ENCODE results near the gene IFITM10. TPM values are rescaled to one million over a fixed set of nuclear protein-coding genes. Genes with fewer than 3 reads are reported as not detected.

The IFITM10 gene
- total RNA-seq, 1 experiment from 2014 or later: 18.0 TPM

DNA sequence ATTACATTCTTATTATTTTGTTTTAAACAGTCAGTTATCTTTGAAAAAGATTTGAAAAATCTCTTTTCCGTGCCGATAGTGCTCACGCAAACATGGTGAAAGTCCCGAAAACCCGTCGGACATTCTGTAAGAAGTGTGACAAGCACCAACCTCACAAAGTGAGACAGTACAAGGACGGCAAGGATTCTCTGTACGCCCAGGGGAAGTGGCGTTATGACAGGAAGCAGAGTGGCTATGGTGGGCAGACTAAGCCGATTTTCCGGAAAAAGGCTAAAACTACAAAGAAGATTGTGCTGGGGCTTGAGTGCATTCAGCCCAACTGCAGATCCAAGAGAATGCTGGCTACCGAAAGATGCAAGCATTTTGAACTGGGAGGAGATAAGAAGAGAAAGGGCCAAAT, 42.1 kb upstream of the IFITM10 start:
- Histone ChIP-seq H3K4me3 (ENCODE audit: low read depth in 2 of 2, low read length in 2 of 2) (no peak overlapping the region), H3K36me3 (ENCODE audit: control insufficient read depth, insufficient read depth, low read length) (no peaks in the 10 kb centered on the region), H3K4me1 (ENCODE audit: control insufficient read depth, insufficient read depth, low read length) (no peaks in the 10 kb centered on the region; the same call in 1 of the 2 replicates), H3K27me3 (ENCODE audit: control insufficient read depth, insufficient read depth, low read length) (no peaks in the 10 kb centered on the region), H3K27ac (ENCODE audit: low read length) (no peak overlapping the region), H3K9me3 (ENCODE audit: control insufficient read depth, insufficient read depth, low read depth, low read length) (no peaks in the 10 kb centered on the region)
- in situ Hi-C loops (cut with HindIII; ENCODE audit: low pct_unique_long_range_greater_than_20kb, low sequenced_read_pairs) (no loop called here), intact Hi-C loops (cut with micrococcal nuclease; ENCODE audit: unreplicated experiment) (no loop called here)
- DNase-seq (ENCODE audit: low read depth, low spot score): no peak
- ChIA-PET CTCF (interaction anchor here (0.6 kb wide), 2 partner anchors 91 to 177 kb away, joined by 4 read pairs; no protein-coding TSS in a partner anchor), POLR2A (no interaction called here)
- TF ChIP-seq SIN3A (IDR thresholded peaks at IDR 0.05; ENCODE audit: borderline replicate concordance, insufficient read depth, low read depth, low read length) (no peak), POLR2AphosphoS5 (IDR thresholded peaks at IDR 0.05; ENCODE audit: low read depth, low read length) (no peak), TCF7L2 (IDR thresholded peaks at IDR 0.05; ENCODE audit: low read depth, low read length) (no peak)
- TF ChIP-seq, protein P1, sequence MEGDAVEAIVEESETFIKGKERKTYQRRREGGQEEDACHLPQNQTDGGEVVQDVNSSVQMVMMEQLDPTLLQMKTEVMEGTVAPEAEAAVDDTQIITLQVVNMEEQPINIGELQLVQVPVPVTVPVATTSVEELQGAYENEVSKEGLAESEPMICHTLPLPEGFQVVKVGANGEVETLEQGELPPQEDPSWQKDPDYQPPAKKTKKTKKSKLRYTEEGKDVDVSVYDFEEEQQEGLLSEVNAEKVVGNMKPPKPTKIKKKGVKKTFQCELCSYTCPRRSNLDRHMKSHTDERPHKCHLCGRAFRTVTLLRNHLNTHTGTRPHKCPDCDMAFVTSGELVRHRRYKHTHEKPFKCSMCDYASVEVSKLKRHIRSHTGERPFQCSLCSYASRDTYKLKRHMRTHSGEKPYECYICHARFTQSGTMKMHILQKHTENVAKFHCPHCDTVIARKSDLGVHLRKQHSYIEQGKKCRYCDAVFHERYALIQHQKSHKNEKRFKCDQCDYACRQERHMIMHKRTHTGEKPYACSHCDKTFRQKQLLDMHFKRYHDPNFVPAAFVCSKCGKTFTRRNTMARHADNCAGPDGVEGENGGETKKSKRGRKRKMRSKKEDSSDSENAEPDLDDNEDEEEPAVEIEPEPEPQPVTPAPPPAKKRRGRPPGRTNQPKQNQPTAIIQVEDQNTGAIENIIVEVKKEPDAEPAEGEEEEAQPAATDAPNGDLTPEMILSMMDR (IDR thresholded peaks at IDR 0.05): no peak
- TF ChIP-seq, protein P2, sequence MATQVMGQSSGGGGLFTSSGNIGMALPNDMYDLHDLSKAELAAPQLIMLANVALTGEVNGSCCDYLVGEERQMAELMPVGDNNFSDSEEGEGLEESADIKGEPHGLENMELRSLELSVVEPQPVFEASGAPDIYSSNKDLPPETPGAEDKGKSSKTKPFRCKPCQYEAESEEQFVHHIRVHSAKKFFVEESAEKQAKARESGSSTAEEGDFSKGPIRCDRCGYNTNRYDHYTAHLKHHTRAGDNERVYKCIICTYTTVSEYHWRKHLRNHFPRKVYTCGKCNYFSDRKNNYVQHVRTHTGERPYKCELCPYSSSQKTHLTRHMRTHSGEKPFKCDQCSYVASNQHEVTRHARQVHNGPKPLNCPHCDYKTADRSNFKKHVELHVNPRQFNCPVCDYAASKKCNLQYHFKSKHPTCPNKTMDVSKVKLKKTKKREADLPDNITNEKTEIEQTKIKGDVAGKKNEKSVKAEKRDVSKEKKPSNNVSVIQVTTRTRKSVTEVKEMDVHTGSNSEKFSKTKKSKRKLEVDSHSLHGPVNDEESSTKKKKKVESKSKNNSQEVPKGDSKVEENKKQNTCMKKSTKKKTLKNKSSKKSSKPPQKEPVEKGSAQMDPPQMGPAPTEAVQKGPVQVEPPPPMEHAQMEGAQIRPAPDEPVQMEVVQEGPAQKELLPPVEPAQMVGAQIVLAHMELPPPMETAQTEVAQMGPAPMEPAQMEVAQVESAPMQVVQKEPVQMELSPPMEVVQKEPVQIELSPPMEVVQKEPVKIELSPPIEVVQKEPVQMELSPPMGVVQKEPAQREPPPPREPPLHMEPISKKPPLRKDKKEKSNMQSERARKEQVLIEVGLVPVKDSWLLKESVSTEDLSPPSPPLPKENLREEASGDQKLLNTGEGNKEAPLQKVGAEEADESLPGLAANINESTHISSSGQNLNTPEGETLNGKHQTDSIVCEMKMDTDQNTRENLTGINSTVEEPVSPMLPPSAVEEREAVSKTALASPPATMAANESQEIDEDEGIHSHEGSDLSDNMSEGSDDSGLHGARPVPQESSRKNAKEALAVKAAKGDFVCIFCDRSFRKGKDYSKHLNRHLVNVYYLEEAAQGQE (IDR thresholded peaks at IDR 0.05; ENCODE audit: insufficient read depth in 1 of 2, low read depth in 2 of 2, low read length in 1 of 2): no peak
- no peak for ATAC-seq
- no TSS peak for BruUV-seq (replicated peaks)

DNA sequence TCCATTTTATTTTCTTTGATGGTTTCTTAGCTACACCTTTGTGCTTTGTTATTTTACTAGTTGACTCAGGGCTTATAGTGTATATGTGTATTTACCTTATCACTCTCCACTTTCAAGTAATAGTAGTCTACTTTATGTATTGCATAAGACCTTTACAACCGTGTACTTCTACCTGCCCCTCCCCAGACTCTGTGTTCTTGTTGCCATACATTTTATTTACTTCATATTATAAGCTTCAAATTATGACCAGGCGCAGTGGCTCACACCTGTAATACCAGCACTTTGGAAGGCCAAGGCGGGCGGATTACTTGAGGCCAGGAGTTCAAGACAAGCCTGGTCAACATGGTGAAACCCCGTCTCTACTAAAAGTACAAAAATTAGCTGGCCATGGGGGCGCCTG, 41.5 kb upstream of the IFITM10 start:
- in situ Hi-C loops (cut with HindIII; ENCODE audit: low pct_unique_long_range_greater_than_20kb, low sequenced_read_pairs): no loop called here
- Histone ChIP-seq H3K4me1 (ENCODE audit: control insufficient read depth, insufficient read depth, low read length) (no peaks in the 10 kb centered on the region; the same call in 1 of the 2 replicates), H3K4me3 (ENCODE audit: low read depth in 2 of 2, low read length in 2 of 2) (no peak overlapping the region), H3K27me3 (ENCODE audit: control insufficient read depth, insufficient read depth, low read length) (no peaks in the 10 kb centered on the region), H3K9me3 (ENCODE audit: control insufficient read depth, insufficient read depth, low read depth, low read length) (no peaks in the 10 kb centered on the region), H3K36me3 (ENCODE audit: control insufficient read depth, insufficient read depth, low read length) (no peaks in the 10 kb centered on the region), H3K27ac (ENCODE audit: low read length) (no peak overlapping the region)
- DNase-seq (ENCODE audit: low read depth, low spot score): no peak
- no peak for ATAC-seq
- intact Hi-C loops (cut with micrococcal nuclease; ENCODE audit: unreplicated experiment): no loop called here
- no TSS peak for BruUV-seq (replicated peaks)
- TF ChIP-seq POLR2AphosphoS5 (IDR thresholded peaks at IDR 0.05; ENCODE audit: low read depth, low read length) (no peak), TCF7L2 (IDR thresholded peaks at IDR 0.05; ENCODE audit: low read depth, low read length) (no peak), SIN3A (IDR thresholded peaks at IDR 0.05; ENCODE audit: borderline replicate concordance, insufficient read depth, low read depth, low read length) (no peak)
- TF ChIP-seq, protein P1 (IDR thresholded peaks at IDR 0.05): no peak
- TF ChIP-seq, protein P2 (IDR thresholded peaks at IDR 0.05; ENCODE audit: insufficient read depth in 1 of 2, low read depth in 2 of 2, low read length in 1 of 2): no peak
- ChIA-PET CTCF (no interaction called here), POLR2A (interaction anchor here (0.7 kb wide), 1 partner anchor 9 kb away, joined by 4 read pairs; no protein-coding TSS in a partner anchor)

Data from Panc1 (cell line).